Adrenal gland (tissue), 5 donors: ENCODE results near the gene MINDY4.

Experiments used
- CTCF ChIP-seq, 6 experiments: fragments of 450-650 bp in 4 of 6; fragments of 200-600 bp in 2 of 6; sonication (generic) in 1 of 6; IDR thresholded peaks; 1 replicate in 5 of 6; 2 replicates in 1 of 6; pipeline versions ENCODE4 v1.5.1 to v1.8.0; 2016 to 2021; ENCODE audit warnings: antibody characterized with exemption in 6 of 6, mild to moderate bottlenecking in 2 of 6, moderate library complexity in 1 of 6
- POLR2A ChIP-seq, 2 donors: fragments of 450-650 bp; IDR thresholded peaks; one replicate each; pipeline ENCODE4 v1.6.1; 2017; ENCODE audit warnings: antibody characterized with exemption in 2 of 2, mild to moderate bottlenecking in 2 of 2, moderate library complexity in 1 of 2
- donor health status: DM: no; HTN: no; CAD: no.

DNA sequence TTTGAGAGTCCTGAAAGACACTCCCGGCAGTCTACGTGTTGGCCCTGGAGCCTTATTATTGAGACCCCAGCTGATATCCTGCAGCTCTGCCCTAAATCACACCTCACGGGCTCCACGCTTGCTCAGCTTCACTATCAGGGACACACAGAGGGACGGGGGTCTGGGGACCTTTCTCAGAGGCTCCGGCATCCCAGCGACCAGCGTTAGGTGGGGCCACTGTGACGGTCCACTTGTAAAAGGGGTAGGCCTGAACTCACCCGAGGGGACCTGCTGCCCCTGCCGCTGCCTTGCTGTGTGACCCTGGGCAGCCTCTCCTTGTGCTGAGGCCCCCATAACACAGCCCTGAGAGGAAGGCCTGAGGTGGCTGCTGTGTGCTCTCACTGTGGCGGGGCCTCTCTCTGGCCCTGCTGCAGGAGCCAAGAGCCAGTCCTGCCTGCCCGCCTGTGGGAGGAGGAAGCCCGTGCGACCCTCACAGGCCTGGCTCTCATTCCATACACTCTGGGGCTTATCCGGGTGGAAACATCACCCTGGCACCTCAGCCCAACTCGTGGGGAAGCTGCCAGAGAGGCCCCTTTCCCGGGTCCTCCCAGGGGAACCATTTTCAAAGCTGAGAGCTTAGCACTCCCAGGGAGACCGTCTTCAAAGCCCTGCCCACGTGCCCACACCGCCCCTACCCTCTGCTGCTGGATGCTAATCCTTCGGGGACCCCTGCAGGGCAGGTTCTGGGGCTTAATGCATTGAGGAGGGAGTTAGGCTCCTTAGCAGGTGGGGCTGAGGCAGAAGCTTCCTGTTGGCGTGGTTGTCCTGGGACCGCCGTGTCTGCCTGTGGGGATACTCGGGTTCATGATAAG is 162.1 kb downstream of the MINDY4 start:
- no peak for TF ChIP-seq CTCF (IDR thresholded peaks at IDR 0.05)
- TF ChIP-seq POLR2A (IDR thresholded peaks at IDR 0.05), result no peak
